Endothelial cell (in vitro differentiated cells): ENCODE results near the gene LASP1NB.
A peak's percentile ranks its signal among the peaks of the same experiment; 100 is the strongest.

Experiments used
- DNase-seq: peaks from one replicate; pipeline ENCODE4 v3.0.0; 2021; ENCODE audit warnings: low spot score
- H3K27ac Mint-ChIP-seq: one replicate; pipeline ENCODE4 v1.8.0; 2021; ENCODE audit warnings: mixed read lengths, inconsistent platforms; ENCODE audit not compliant: unreplicated experiment
- H3K27me3 Mint-ChIP-seq: one replicate; pipeline ENCODE4 v1.8.0; 2021; ENCODE audit warnings: mild to moderate bottlenecking, moderate library complexity, mixed read lengths, inconsistent platforms; ENCODE audit not compliant: unreplicated experiment
- H3K36me3 Mint-ChIP-seq: one replicate; pipeline ENCODE4 v1.8.0; 2021; ENCODE audit warnings: mild to moderate bottlenecking, low read depth, mixed read lengths, inconsistent platforms; ENCODE audit not compliant: unreplicated experiment
- H3K4me1 Mint-ChIP-seq: one replicate; pipeline ENCODE4 v1.8.0; 2021; ENCODE audit warnings: mild to moderate bottlenecking, mixed read lengths, inconsistent platforms; ENCODE audit not compliant: unreplicated experiment
- H3K4me3 Mint-ChIP-seq: one replicate; pipeline ENCODE4 v1.8.0; 2021; ENCODE audit warnings: mild to moderate bottlenecking, mixed read lengths, inconsistent platforms; ENCODE audit not compliant: unreplicated experiment
- H3K9me3 Mint-ChIP-seq: one replicate; pipeline ENCODE4 v1.8.0; 2021; ENCODE audit warnings: mixed read lengths, inconsistent platforms; ENCODE audit not compliant: unreplicated experiment
- CTCF ChIP-seq: fragments of 200-600 bp; sonication (generic); IDR thresholded peaks from one replicate; pipeline ENCODE4 v1.5.0; 2021; ENCODE audit warnings: antibody characterized with exemption; ENCODE audit not compliant: unreplicated experiment

The LASP1NB gene

GRCh38 chr17:38916771-38917170 lies 8.6 kb upstream of the LASP1NB start:
- TF ChIP-seq CTCF, result no peak
- Mint-ChIP-seq H3K27me3 (peaks cover 17% of the 10 kb centered on the region), H3K27ac (peak overlapping the region; percentile 22), H3K4me1 (peaks cover 14% of the 10 kb centered on the region), H3K4me3 (peak overlapping the region; percentile 56), H3K9me3 (no peaks in the 10 kb centered on the region), H3K36me3 (peaks cover 49% of the 10 kb centered on the region)
- no peak for DNase-seq

GRCh38 chr17:38917259-38917658 lies 8.2 kb upstream of the LASP1NB start:
- Mint-ChIP-seq H3K27ac (peak overlapping the region; percentile 22), H3K27me3 (peaks cover 12% of the 10 kb centered on the region), H3K9me3 (no peaks in the 10 kb centered on the region), H3K36me3 (peaks cover 53% of the 10 kb centered on the region), H3K4me3 (peak overlapping the region; percentile 56), H3K4me1 (peaks cover 18% of the 10 kb centered on the region)
- TF ChIP-seq CTCF, result no peak
- DNase-seq, result no peak

GRCh38 chr17:38918129-38918913 lies 7.1 kb upstream of the LASP1NB start:
- TF ChIP-seq CTCF, result no peak
- H3K27ac Mint-ChIP-seq, result no peak overlapping the region

GRCh38 chr17:38918916-38919315 lies 6.5 kb upstream of the LASP1NB start:
- peaks cover 18% of the 10 kb centered on the region for H3K4me1 Mint-ChIP-seq
- no peaks in the 10 kb centered on the region for H3K9me3 Mint-ChIP-seq
- peaks cover 12% of the 10 kb centered on the region for H3K27me3 Mint-ChIP-seq
- TF ChIP-seq CTCF, result no peak
- peaks cover 52% of the 10 kb centered on the region for H3K36me3 Mint-ChIP-seq
- H3K4me3 Mint-ChIP-seq, result no peak overlapping the region
- no peak for DNase-seq
- H3K27ac Mint-ChIP-seq, result no peak overlapping the region

More at GRCh38 chr17:38918129-38918913, 7.1 kb upstream of the LASP1NB start:
- Mint-ChIP-seq H3K9me3 (no peaks in the 10 kb centered on the region), H3K27me3 (peaks cover 12% of the 10 kb centered on the region), H3K4me1 (peaks cover 18% of the 10 kb centered on the region), H3K4me3 (no peak overlapping the region), H3K36me3 (peaks cover 53% of the 10 kb centered on the region)
- DNase-seq, result no peak

- Mint-ChIP-seq H3K36me3 (peaks cover 46% of the 10 kb centered on the region), H3K27ac (peak overlapping the region; percentile 24), H3K4me1 (peaks cover 18% of the 10 kb centered on the region), H3K4me3 (peak overlapping the region; percentile 56), H3K27me3 (peaks cover 9% of the 10 kb centered on the region), H3K9me3 (no peaks in the 10 kb centered on the region)
- DNase-seq, result no peak
- no peak for TF ChIP-seq CTCF
These were observed 5.9 kb upstream of the LASP1NB start for GRCh38 chr17:38919316-38920078.
